K562 (cell line): Measurements from ENCODE around the gene EFNA5. TPM values are rescaled to one million over a fixed set of nuclear protein-coding genes. Genes with fewer than 3 reads are reported as not detected.

ENCODE experiments used
- ATAC-seq: fragments of 200-7000 bp; cut with Tn5 transposase; 3 replicates; pipeline ENCODE4 v1.9.1; 2020; ENCODE audit warnings: moderate library complexity
- BruUV-seq: library from RNA; stranded (reverse); fragments of 400-500 nt; replicated peaks from 2 replicates; lab custom pipeline; 2021; lab: Mats Ljungman, UMichigan
- CTCF ChIA-PET: fragments of 300-600 bp; formaldehyde crosslinking; extraction: SDS; loops from one replicate; lab custom pipeline; 2021; ENCODE audit warnings: low intra/inter-chr PET ratio; lab: Yijun Ruan, JAX
- POLR2A ChIA-PET: fragments of 300-600, 350-650 bp; sonication (Branson Sonifier 250); formaldehyde crosslinking; extraction: SDS; loops from one replicate; lab custom pipeline; 2021; ENCODE audit warnings: antibody characterized with exemption, inconsistent platforms; lab: Yijun Ruan, JAX
- DNase-seq, 4 experiments: peaks; one replicate each; pipeline versions ENCODE4 v3.0.0 to v3.0.0-alpha.2; 2011 to 2018; ENCODE audit warnings: low spot score in 3 of 4, mixed read lengths in 3 of 4; ENCODE audit errors: extremely low read depth in 1 of 4
- FAIRE-seq: peaks from 2 replicates; lab custom pipeline; 2011; peaks lifted over from hg19 to GRCh38; lab: Jason Lieb, UNC
- H2AFZ ChIP-seq: 2 replicates; pipeline ENCODE4 v1.6.0; 2011; ENCODE audit warnings: low read depth, low read length, control low read depth, inconsistent platforms
- H3K27ac ChIP-seq: fragments of 200-600 bp; 3 replicates; pipeline ENCODE4 v1.8.0; 2011; ENCODE audit warnings: low read depth, mild to moderate bottlenecking, control low read depth, inconsistent platforms, low read length, moderate library complexity, mixed read lengths; ENCODE audit errors: extremely low read depth
- H3K27me3 ChIP-seq, 2 experiments: fragments of 300-600 bp in 1 of 2; 2 replicates in 1 of 2; 3 replicates in 1 of 2; pipeline versions ENCODE4 v1.6.0 to v1.8.0; 2011; ENCODE audit warnings: inconsistent platforms in 2 of 2, low read length in 2 of 2, mild to moderate bottlenecking in 1 of 2, mixed read lengths in 1 of 2, moderate library complexity in 1 of 2; ENCODE audit not compliant: control insufficient read depth in 2 of 2, insufficient read depth in 2 of 2
- H3K36me3 ChIP-seq: fragments of 300-600 bp; 3 replicates; pipeline ENCODE4 v1.8.0; 2011; ENCODE audit warnings: mild to moderate bottlenecking, low read length, inconsistent platforms; ENCODE audit not compliant: control insufficient read depth, insufficient read depth
- H3K4me1 ChIP-seq, 2 experiments: fragments of 200-600 bp in 1 of 2; replicated peaks in 1 of 2; 2 replicates in 1 of 2; 3 replicates in 1 of 2; pipeline versions ENCODE4 v1.5.1 to v1.8.0; 2011; ENCODE audit warnings: inconsistent platforms in 2 of 2, low read length in 2 of 2, mild to moderate bottlenecking in 1 of 2, mixed read lengths in 1 of 2, moderate library complexity in 1 of 2; ENCODE audit not compliant: control insufficient read depth in 2 of 2, insufficient read depth in 2 of 2
- H3K4me2 ChIP-seq: 2 replicates; pipeline ENCODE4 v1.6.1; 2011; ENCODE audit warnings: low read length, control low read depth, inconsistent platforms, mixed read lengths; ENCODE audit not compliant: insufficient read depth
- H3K4me3 ChIP-seq: fragments of 200-600 bp; sonication (generic), shearing (Covaris generic); 2 replicates; pipeline ENCODE4 v1.5.1; 2016; ENCODE audit warnings: control low read depth, inconsistent platforms
- H3K79me2 ChIP-seq: fragments of 200-600 bp; 3 replicates; pipeline ENCODE4 v1.8.0; 2011; ENCODE audit warnings: low read length, inconsistent platforms; ENCODE audit not compliant: control insufficient read depth, insufficient read depth
- H3K9ac ChIP-seq, 2 experiments: 2 replicates each; pipeline versions ENCODE4 v1.6.0 to v1.6.1; 2011; ENCODE audit warnings: low read depth in 2 of 2, low read length in 2 of 2, control low read depth in 1 of 2, inconsistent platforms in 1 of 2, mild to moderate bottlenecking in 1 of 2, mixed read lengths in 1 of 2; ENCODE audit not compliant: insufficient read depth in 1 of 2
- H3K9me1 ChIP-seq: one replicate; pipeline ENCODE4 v1.6.0; 2011; ENCODE audit warnings: inconsistent platforms, mild to moderate bottlenecking, low read length, moderate library complexity; ENCODE audit not compliant: control insufficient read depth, insufficient read depth
- H3K9me3 ChIP-seq: replicated peaks from 2 replicates; pipeline ENCODE4 v1.5.1; 2011; ENCODE audit warnings: low read depth, low read length, inconsistent platforms; ENCODE audit not compliant: control insufficient read depth, insufficient read depth
- H4K20me1 ChIP-seq: replicated peaks from 2 replicates; pipeline ENCODE4 v1.6.1; 2011; ENCODE audit warnings: low read length, inconsistent platforms, mixed read lengths; ENCODE audit not compliant: control insufficient read depth, insufficient read depth
- CBFA2T3 ChIP-seq: fragments of 450-650 bp; IDR thresholded peaks from 2 replicates; pipeline ENCODE4 v1.6.1; 2017
- CBX2 ChIP-seq: fragments of 200-600 bp; sonication (generic); IDR thresholded peaks from one replicate; pipeline ENCODE4 v1.6.1; 2012; ENCODE audit warnings: mild to moderate bottlenecking, low read length, inconsistent platforms; ENCODE audit not compliant: insufficient read depth, poor library complexity, severe bottlenecking
- ERF ChIP-seq: fragments of 450-650 bp; formaldehyde crosslinking; IDR thresholded peaks from 2 replicates; pipeline ENCODE4 v1.4.0; 2020; ENCODE audit warnings: mild to moderate bottlenecking, mixed read lengths
- ETS1 ChIP-seq: conservative IDR thresholded peaks from 2 replicates; pipeline ENCODE4 v1.6.1; 2011; ENCODE audit warnings: low read depth, mild to moderate bottlenecking, low read length; ENCODE audit not compliant: control insufficient read depth
- KLF13 ChIP-seq: fragments of 450-650 bp; IDR thresholded peaks from 2 replicates; pipeline ENCODE4 v1.6.1; 2016; ENCODE audit warnings: missing genetic modification characterization, low read depth, mild to moderate bottlenecking, missing compliant biosample characterization, moderate library complexity, borderline replicate concordance
- MED1 ChIP-seq: sonication (generic); formaldehyde crosslinking; IDR thresholded peaks from 2 replicates; pipeline ENCODE4 v1.8.1; 2023; ENCODE audit warnings: missing genetic modification reagents, borderline replicate concordance
- NR2C1 ChIP-seq, 2 experiments: fragments of 450-650 bp; IDR thresholded peaks; 2 replicates each; pipeline ENCODE4 v1.6.1; 2017; ENCODE audit warnings: mild to moderate bottlenecking in 2 of 2, antibody characterized with exemption in 1 of 2, inconsistent platforms in 1 of 2, missing compliant biosample characterization in 1 of 2, missing genetic modification characterization in 1 of 2
- PKNOX1 ChIP-seq: fragments of 450-650 bp; IDR thresholded peaks from 2 replicates; pipeline ENCODE4 v1.6.1; 2016
- PRDM10 ChIP-seq: fragments of 450-650 bp; IDR thresholded peaks from 2 replicates; pipeline ENCODE4 v1.6.1; 2018; ENCODE audit not compliant: partially characterized antibody
- RCOR1 ChIP-seq, 2 experiments: IDR thresholded peaks; 2 replicates each; pipeline ENCODE4 v1.6.1; 2012; ENCODE audit warnings: low read depth in 2 of 2, low read length in 2 of 2, borderline replicate concordance in 1 of 2, improper control_type of control experiment in 1 of 2
- TAF15 ChIP-seq: fragments of 200-400 bp; formaldehyde crosslinking; IDR thresholded peaks from 2 replicates; pipeline ENCODE4 v1.6.1; 2017; ENCODE audit warnings: mild to moderate bottlenecking, low read depth, low read length, moderate library complexity
- ZBTB2 ChIP-seq: fragments of 450-650 bp; IDR thresholded peaks from 2 replicates; pipeline ENCODE4 v1.6.1; 2016; ENCODE audit warnings: antibody characterized with exemption
- ZNF583 ChIP-seq: fragments of 250-450 bp; sonication (Bioruptor Pico); IDR thresholded peaks from 2 replicates; pipeline ENCODE4 v1.4.0; 2020
- ZNF717 ChIP-seq: fragments of 250-450 bp; sonication (Bioruptor Pico); IDR thresholded peaks from 2 replicates; pipeline ENCODE4 v1.5.0; 2021
- ZNF764 ChIP-seq: fragments of 250-450 bp; sonication (Bioruptor Pico); IDR thresholded peaks from 2 replicates; pipeline ENCODE4 v1.4.0; 2020; ENCODE audit warnings: low read depth, mild to moderate bottlenecking, moderate library complexity
- WGBS: fragments of 100-300 bp; shearing (Covaris generic); methylation state at CpG from one replicate; pipeline ENCODE4 v1.1.6; 2016; ENCODE audit warnings: low coverage, mixed read lengths; ENCODE audit not compliant: insufficient coverage; ENCODE audit errors: missing lambda C conversion rate; 5-methylcytosine and 5-hydroxymethylcytosine counted together
- in situ Hi-C: fragments of 300-500 bp; cut with MboI; formaldehyde crosslinking; loops from 4 replicates; pipeline ENCODE4 v1.15.0; 2018; ENCODE audit warnings: inconsistent platforms, mixed read lengths
- intact Hi-C: fragments of 100-400 bp; cut with micrococcal nuclease; formaldehyde crosslinking; loops from 2 replicates; pipeline ENCODE4 v1.14.2; 2022
- polyA plus RNA-seq, 8 experiments: library from polyadenylated mRNA; depleted of rRNA in 4 of 8; stranded (reverse) in 5 of 8; unstranded in 3 of 8; fragments of >200 nt; fragmentation: Nextera tagmentation in 2 of 8; fragmentation: Illumina TruSeq in 1 of 8; extraction: Ambion mirVana in 2 of 8; extraction: Trizol in 1 of 8; gene quantifications; 2 replicates each; pipeline versions ENCODE4 v1.2.1 to v1.2.3, GENCODE V29; 2011 to 2014; ENCODE audit warnings: inconsistent platforms in 1 of 8, missing spikeins in 1 of 8
- total RNA-seq, 7 experiments: library from RNA; depleted of rRNA in 6 of 7; stranded (reverse); fragments of >200 nt in 6 of 7; fragmentation: Illumina TruSeq in 2 of 7; extraction: Trizol in 2 of 7; gene quantifications; 2 replicates each; pipeline versions ENCODE4 v1.2.1 to v1.2.3, GENCODE V29; 2011 to 2021; ENCODE audit warnings: low replicate concordance in 1 of 7

The EFNA5 gene
- total and polyA plus RNA-seq, 9 of the 15 experiments (the other 6 are each of a cell fraction or from before 2014, with no cell fraction given) = 0.20 TPM; not detected in 8

- POLR2A ChIA-PET = no interaction called here
- no peak overlapping the region for H2AFZ ChIP-seq
- CTCF ChIA-PET = no interaction called here
Measured at GRCh38 chr5:107367939-107368338, 302.8 kb downstream of the EFNA5 start.

More at GRCh38 chr5:107367939-107368338, 302.8 kb downstream of the EFNA5 start:
- H3K4me1 ChIP-seq = no peaks in the 10 kb centered on the region
- TF ChIP-seq ZNF717 = no peak
- no peak for TF ChIP-seq ETS1
- no peak for TF ChIP-seq PKNOX1
- TF ChIP-seq CBFA2T3 = no peak
- TF ChIP-seq CBX2 = no peak
- no peak for TF ChIP-seq KLF13
- TF ChIP-seq ZBTB2 = no peak
- TF ChIP-seq ZNF764 (CRISPR knock-in tag) = no peak
- TF ChIP-seq NR2C1 (IDR thresholded peaks at IDR 0.05) = no peak
- no peak for TF ChIP-seq NR2C1 (tag; IDR thresholded peaks at IDR 0.05)
- no peak for TF ChIP-seq PRDM10
- TF ChIP-seq MED1 (CRISPR knock-in tag) = no peak
- no peak for TF ChIP-seq TAF15
- TF ChIP-seq RCOR1 (IDR thresholded peaks at IDR 0.05; ENCODE audit: borderline replicate concordance in 1 of 2, low read depth in 2 of 2, low read length in 2 of 2) = no peak
- TF ChIP-seq ZNF583 (CRISPR knock-in tag) = no peak
- no peak for TF ChIP-seq ERF (CRISPR knock-in tag)
- no peak overlapping the region for H3K4me2 ChIP-seq
- intact Hi-C loops = no loop called here
- FAIRE-seq = no peak
- H3K9ac ChIP-seq = no peak overlapping the region
- H3K36me3 ChIP-seq = no peaks in the 10 kb centered on the region
- H4K20me1 ChIP-seq = no peaks in the 10 kb centered on the region
- ATAC-seq = no peak
- no peaks in the 10 kb centered on the region for H3K27me3 ChIP-seq
- H3K4me3 ChIP-seq = no peak overlapping the region
- no TSS peak for BruUV-seq
- WGBS = 0% methylated on average over 2 of the region's 2 CpGs
- in situ Hi-C loops = no loop called here
- H3K79me2 ChIP-seq = no peaks in the 10 kb centered on the region
- no peak overlapping the region for H3K27ac ChIP-seq
- H3K9me3 ChIP-seq = no peaks in the 10 kb centered on the region
- no peak for DNase-seq
- H3K9me1 ChIP-seq = no peaks in the 10 kb centered on the region
